Activated naive CD4-positive, alpha-beta T cell treated with anti-CD3 and anti-CD28 coated beads, Interleukin-2, amount 50 U/mL, for 16 hours (primary cell): ENCODE results near the gene FBN2.

Source experiments
- DNase-seq: peaks from one replicate; pipeline ENCODE4 v3.0.0-alpha.2; 2020

Gene FBN2

DNA sequence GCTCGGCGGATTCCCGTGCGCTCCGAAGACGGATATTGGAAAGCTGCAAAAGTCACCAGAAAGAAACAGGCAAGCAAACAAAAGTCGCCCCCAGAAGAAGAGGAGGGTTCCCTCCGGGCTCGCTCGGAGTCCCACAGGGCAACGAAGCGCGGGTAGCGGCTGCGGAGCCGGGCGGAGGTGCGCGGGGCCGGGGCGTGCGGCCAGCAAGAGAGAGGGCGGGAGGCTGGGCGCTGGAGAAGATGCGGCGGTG lies at the start of gene FBN2:
FBN2 (minus strand) TSS at position 246 of the 250 bp plus-strand sequence. CDS start 642 bp downstream, outside the sequence.
- no peak for DNase-seq

DNA sequence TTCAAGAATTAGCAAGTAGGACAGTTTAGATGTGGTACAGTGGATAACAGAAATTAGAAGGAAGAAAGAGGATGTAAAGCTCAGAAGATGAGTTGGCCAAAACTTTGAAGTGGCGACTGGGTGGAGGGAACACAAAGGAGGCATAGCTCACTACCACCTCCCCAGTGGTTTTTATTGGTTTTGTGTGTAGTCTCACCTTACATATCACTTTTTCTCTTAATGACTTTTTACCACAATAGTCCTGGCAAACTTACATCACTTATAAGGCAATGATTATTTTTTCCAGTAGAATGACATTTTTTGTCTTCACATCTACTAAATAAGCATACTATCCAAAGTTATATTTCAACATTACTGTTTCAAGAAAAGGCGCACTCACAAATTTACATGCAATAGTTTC lies 49.2 kb upstream of the FBN2 start:
- no peak for DNase-seq

DNA sequence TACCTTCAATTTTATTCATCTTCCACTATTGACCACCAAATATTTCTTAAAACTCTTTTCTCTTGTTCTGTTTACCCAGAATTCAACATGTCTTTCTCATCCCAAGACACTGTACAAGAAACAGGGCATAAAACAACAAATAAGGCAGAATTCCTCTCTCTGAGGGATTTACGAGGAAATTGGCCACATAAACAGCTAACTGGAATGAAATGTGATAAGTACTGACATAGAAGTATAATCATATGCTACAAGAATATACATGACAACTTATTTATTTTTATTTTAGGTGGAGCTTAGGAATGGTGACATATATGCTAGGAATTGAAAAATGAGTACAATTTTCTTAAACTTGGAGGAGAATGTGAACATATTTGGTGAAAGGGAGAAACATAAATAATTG lies 48.8 kb upstream of the FBN2 start:
- no peak for DNase-seq

DNA sequence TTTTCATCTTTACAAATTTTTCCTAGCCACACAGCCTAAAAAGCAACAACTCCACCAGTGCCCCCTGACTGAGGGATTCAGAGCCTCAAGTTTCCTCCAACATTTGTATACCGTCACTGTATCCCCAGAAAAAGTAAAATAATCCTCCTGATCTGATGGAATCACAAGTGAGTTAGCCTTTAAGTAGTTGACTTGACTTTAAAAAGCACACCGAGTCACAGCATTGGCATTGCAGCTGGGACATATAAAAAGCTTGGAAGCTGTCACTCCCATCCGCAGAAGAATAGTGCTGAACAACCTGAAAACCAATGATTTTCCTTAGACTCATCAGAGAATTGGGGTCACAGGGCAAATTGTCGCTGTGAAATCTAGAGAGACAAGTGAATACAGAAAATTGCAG lies 41.6 kb upstream of the FBN2 start:
- DNase-seq = no peak

DNA sequence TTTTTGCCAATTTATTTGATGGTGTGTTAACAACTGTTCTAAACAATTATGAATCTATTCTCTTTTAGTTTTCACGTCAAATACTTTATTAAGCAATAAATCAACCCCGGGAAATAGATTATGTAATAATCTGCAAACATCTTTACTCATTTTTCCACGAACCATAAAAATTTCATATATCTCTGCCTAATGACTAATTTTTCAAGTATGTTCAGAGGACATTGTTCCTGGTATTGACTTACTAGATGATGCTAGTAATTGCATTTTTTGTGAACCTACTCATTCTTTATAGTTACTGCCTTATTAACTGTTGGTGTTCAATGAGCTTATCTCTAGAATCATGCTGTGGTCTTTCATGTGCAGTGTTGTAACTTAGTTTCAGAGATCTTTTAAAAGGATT lies 41.0 kb upstream of the FBN2 start:
- DNase-seq = no peak

DNA sequence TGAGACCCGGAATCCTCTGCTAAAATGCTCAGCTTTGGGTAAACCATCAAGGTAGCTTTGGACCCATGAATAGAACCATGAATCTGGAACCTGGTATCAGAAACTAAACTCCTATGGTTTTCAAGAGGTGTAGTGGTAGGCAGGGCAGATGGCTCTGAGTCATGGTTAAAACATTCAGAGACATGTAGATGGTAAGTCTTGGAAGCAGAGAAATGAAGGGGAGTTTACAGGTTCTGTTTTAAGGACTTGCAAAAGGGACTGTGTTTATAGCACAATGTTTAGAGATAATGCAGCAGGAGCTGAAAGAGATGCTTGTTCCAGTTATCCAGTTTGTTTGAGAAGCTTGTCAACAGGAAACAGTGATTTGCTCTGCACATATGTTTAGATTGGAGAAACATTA lies 36.0 kb upstream of the FBN2 start:
- no peak for DNase-seq

DNA sequence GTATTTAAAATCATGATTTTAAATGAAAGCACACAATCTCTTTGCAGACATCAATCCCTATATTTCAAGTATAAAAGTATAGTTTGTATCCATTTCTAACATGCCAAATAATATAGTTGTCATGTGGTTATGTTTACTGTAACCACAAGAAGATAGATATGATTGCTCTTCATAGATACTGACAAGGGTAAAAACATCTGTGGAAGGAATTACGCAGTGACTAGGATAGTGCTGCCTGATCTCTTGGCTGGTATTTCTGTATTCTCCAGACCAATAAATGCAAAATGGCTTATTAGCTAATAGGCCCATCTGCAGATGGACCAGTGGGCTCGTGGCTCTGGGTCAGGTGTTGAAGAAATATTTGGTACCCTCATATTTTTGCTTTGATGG lies 34.9 kb upstream of the FBN2 start:
- no peak for DNase-seq

DNA sequence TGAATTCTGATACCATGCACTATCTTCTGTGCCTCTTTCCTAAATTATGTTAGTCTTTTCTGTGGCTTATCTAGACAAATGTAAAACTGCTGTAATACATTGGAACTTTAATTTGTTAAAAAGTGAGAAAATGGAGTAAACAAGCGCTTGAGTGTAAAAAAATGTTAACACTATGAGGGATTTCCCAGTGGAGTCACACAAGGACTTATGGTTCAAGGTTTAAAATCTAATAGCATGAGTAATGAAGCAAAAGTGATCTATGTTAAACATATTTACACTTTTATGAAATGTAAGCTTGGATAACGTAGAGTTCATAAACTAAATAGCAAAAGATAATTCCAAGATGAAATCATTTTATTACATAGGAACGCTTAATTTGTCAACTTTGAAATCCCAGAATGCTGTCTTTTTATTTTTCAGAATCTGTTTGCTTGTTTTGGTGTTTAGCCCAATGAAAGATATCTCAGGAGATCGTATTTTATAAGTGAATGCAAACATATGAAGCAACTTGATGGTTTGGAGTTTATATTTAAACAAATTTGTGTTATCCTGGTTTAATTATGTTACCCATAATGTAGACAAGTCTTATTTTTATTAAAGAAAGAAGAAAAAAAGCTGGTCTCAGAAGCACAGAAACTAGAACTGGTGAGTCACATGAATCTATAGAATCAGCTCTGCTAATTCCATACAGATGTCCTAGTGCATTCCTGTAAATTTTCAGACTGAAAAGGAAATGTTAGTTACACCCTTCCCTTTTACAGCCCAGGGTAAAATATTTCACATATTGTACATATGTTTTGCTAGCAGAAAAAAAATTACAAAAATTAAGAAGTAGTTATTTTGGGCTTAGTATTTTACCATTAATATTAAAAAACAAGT lies 34.2 kb upstream of the FBN2 start:
- DNase-seq = no peak

DNA sequence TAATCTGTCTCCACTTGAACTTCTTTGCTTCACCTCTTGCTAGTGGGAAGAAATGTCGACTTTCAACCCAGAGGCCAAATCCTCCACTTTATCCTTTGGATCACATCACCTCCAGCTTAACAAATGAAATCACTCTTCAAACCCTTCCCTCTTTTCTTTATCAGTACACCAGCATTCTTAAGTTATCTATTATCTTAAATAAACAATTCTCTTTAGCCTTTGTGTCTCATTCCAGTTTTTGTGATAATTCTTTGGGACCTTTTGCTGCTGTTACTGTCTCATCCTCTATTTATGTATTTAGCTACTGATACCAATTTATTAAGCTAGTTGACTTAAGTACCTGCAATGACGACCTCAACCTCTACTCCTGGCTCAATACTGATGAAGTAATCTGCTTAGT lies 28.1 kb upstream of the FBN2 start:
- no peak for DNase-seq

DNA sequence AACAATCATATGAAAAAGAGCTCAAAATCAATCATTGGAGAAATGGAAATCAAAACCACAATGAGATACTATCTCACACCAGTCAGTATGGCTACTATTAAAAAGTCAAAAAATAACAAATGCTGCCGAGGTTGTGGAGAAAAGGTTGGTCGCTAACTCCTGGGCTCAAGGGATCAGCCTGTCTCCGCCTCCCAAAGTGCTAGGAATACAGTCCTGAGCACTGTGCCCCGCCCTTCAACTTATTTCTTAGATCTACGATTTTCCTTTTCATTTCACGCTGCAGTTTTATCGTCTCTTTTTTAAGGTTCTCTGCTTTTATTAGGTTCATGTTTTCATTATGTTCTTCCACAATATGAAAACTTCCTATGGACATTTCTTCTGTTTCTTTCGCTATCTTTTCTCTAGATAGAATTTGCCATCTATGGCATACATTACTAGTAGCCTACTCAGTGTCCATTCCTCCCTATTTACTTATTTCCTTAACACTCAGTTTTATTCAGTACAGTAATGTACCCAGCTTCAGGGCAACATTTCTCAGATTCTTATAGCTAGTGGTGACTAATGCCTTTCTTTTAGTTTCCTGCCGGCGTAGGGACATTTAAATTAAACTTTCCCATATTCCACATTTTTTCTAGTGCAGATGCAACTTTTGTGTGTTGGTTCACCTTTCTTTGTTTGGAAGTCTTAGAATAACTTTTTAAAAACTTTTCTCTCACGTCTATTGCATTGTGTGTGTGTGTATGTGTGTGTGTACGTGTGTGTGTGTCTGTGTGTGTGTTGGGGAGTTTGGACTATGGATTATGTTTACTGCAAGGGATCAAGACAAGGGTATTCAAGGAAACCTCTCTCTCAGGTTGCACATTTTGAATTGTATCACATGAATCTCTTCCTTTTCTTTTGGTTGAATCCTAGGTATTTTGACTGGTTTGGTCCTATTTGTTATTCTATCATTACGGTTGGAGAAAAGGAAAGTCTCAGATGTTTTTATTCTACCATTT lies 21.6 kb upstream of the FBN2 start:
- no peak for DNase-seq

DNA sequence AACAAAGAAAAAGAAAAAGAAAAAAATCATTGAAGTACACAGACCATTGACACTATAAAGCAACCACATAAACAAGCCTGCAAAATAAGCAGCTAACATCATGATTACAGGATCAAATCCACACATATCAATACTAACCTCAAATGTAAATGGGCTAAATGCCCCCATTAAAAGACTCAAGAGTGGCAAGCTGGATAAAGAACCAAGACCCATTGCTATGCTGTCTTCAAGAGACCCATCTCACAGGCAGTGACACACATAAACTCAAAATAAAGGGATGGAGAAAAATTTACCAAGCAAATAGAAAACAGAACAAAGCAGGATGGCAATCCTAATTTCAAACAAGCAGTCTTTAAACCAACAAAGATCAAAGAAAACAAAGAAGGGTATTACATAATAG lies 15.7 kb upstream of the FBN2 start:
- no peak for DNase-seq

DNA sequence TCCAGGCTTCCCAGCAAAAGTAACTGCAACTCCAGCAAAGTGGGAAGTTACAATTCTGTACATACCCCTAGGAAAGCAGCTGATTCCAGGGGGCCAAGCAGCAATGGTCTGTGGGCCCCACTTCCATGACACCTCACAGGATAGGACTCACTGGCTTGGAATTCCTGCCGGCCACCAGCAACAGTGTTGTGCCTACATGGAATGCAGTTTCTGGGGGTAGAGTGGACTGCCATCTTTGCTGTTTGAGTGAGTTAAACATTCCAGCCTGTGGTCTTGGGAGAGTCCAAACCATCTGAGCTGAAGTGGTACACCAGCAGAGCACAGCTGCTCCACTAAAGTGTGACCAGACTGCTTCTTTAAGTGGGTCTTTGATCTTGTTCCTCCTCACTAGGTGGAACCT lies 13.4 kb upstream of the FBN2 start:
- DNase-seq = no peak

DNA sequence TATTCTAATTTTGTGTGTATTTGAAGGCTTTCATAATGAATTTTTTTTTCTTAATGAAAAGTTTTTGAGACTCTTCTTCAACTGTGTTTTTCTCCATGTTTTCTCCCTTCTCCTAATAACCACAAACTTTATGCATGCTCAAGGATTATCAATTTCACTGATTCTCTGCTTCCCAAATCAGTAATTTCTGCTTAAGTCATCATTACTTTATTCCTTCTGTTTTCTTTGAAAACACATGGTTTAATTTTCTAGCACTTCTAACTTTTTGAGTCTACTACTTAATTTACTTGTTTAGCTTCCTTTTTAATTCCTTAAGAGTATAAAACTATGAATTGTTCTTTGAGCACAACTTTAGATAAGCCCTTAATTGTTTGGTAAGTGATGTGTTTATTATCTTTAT lies 11.5 kb upstream of the FBN2 start:
- DNase-seq = no peak

DNA sequence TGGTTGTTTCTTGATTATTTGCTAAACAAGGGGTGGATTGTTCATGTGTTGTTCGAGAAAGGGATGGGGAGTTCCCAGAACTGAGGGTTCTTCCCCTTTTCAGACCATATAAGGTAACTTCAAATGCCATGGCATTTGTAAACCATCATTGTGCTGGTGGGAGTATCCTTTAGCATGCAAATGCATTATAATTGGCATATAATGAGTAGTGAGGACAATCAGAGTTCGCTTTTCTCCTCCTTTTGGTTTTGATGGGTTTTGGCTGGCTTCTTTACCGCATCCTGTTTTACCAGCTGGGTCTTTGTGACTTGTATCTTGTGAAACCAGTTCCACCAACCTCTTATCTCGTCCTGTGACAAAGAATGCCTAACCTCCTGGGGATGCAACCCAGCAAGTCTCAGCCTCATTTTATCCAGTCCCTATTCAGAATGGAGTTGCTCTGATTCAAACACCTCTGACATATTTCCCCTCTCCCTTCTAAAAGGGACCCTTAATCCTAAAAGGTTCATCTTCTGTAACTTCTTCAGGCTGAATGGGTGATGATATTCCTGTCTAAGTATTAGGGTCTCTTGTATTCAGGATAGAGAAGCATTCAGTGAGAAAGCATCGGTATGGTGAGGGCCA lies 8.7 kb upstream of the FBN2 start:
- DNase-seq = no peak

DNA sequence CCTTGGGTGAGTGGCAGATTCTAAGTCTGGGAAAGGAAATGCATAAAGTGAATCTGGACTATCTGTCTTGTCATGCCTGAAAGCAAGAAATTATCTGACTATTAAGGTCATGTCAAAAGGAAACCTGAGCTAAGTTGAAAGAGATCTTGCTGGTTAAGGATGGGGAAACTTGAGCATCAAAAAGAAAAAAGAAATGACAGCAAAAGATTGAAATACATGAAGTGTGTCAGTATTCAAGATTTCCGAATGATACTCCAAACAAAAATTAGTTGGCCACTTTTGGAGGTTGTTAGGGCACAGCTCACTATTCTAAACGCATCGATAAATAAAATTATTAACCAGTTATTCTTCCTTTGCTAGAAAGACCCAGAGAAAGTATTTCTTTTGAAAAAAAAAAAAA lies 3.3 kb upstream of the FBN2 start:
- DNase-seq = no peak

DNA sequence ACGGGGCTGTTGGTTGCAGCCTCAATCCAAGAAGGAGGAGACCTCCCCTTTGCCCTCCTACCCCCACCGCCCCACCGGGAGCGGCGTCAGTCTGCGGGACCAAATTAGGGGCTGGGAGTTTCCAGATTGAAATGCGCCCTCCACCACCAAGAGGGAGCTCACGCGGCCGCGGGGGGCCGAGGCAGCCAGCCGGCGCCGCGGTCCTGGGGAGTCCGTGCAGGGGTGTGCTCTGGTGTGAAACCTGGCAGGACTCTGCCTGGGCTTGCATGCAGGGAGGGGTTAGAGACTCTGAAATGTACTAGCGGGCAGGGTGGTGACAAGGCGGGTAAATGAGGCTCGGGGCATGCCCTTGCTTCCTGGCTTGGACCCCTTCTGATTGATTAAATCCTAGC lies 989 bp upstream of the FBN2 start:
- no peak for DNase-seq

DNA sequence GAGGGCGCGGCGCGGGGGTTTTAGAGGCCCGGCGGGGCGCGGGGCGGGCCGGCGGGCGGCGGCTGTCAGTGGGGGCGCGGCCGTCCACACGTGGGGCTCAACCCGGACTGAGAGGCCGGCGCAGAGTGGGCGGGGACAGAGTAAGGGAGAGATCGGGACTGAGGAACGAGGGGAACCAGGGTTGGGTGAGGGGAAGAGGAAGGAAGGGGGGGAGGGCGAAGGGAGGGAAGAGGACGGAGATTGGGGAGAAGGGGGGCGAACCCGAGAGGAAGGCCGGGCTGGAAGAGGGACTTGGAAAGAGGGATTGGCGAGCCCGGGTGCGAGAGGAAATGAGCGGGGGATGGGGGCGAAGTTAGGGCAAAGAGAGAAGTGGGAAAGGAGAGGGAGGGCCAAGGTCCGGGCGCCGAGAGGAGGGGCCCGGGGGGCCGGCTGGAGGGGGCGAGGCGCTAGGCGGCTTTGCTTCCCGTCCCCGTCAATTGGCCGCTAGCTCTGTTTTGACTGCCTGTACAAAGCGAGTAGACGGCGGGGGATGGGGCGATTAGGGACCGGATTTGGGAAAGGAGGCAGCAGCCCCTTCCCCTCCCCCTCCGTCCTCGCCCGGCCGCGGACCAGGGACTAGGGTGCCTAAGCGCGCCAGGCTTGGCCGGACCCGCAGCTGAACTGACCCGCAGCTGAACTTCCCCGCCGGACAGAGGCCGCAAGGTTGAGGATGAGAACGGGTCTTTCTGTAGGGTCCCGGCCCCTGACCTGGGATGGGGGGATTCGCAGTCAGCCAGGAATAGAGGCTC lies 399 bp upstream of the FBN2 start:
- no peak for DNase-seq

DNA sequence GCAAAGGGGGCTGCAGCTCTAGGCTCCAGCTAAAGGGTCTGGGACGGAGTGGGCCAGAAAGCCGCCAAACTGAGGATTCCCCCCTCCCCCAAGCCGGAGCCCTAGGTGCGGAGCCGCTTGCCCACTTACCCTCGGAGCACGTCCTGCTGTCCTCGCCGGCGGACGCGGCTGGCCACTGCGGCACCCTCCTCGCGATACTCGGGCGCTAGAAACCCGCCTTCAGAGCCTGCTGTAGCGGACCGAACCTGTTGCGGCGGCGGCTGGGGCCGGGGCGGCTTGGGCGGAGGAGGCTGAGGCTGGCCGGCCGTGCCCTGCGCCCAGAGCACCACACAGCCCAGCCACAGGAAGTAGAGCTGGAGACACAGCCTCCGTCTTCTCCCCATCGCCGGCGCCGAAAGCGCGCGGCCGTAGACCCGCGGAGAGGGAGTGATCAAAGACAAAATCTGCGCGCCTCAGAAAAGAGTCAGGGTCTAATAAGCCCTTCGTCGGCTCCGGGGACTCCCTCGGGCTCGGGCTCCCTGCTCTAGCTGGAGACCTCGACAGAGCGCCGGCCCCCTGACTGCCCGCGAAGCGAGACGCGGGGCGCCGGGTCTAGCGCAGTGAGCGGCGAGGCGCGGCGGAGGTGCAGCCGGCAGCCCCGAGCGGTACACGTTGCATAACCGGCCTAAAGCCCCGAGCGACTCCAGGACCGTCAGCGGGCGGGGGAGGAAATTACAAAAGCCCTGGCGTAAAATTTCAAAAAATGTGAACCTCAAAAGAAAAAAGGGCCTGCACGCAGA lies 635 bp downstream of the FBN2 start:
- no peak for DNase-seq

DNA sequence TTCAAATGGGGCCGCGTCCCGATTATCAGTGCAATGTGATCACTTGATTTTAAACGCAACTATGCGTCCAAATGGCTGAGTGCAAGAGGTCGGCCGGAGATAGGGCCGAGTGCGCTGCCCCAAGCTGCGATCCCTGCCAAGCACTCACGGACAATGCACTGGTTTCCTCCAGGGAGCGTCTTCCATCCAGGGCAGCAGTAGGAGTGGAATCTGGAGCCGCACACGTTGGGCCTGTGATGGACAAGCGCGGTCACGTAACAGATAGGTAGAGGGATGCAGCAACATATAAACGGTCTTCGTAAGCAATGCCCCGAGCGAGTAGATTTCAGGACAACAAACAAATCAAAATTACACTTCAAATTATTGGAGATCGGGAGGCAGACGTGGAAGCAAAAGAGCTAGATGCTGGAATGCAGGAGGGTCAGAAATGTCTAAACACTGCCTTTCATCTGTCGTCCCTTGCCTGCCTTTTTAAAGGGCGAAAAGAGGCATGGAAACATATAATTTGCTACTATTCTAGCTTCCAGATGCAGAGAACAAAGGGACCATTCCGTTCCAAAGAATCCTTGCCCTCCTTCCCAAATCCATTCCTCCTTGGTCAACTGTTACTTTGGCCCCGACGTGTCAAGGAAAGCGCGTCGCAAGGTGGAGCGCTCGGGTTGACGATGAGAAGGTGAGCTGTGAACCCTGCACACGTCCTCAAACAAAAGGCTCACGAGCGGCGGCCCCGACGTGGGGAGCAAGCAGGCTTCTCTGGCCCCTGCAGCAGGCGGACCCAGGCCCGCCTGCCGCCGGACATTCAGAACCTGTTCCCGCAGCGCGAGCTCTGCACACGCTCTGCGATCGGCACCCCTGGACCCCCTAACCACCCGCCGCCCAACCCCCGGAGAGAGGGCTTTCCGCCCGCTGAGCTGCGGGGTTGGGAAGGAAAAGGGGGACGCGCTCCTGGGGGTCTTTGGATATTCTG lies 1.5 kb downstream of the FBN2 start:
- no peak for DNase-seq

DNA sequence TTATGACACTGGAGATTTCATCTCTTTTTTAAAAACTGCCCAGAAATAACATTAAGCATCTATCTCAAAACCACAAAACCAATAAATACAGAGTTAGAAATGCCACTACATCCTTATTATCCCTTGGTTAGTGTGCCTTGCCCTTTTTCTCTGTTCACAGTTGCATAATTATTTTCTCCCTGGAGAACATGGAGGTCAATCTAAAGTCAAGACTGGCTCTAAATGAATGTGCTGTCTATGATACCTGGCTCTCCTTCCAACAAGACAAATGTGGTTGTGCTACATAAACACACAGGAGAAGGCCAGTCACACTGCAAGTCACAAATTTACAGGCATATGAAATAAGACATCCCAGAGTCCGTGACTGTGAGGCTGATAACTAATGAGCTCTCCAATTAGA lies 2.8 kb downstream of the FBN2 start:
- DNase-seq = no peak

DNA sequence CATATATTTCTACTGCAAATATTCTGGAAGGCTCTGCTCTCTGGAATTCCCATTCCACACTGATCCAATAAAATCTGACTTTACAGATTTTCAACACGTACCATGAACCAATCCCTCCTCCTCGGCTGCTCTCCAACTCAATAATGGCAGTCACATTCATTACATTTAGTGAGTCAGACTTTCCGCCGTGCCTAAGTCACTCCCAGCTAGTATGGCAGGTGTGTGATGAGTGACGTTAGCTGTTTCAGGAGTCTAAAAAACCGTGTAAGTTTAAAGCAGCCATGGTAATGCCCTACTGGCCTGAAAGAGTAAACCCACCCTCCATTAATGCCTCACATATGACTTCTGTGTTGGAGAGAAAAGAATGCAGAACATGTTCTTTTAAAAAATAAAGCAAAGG lies 3.3 kb downstream of the FBN2 start:
- no peak for DNase-seq
